Mucosa of stomach (tissue), 1 donor: ENCODE results near the gene SH3BP2.
"Not testable (repeated sequence)": the region's sequence is repeated elsewhere in the genome, so short reads cannot be mapped to it uniquely, and the experiment has no call there.

Experiments
- H3K27me3 ChIP-seq: one replicate; pipeline ENCODE4 v1.7.0; 2013; ENCODE audit warnings: mild to moderate bottlenecking, low read length; ENCODE audit not compliant: control insufficient read depth, insufficient read depth
- H3K36me3 ChIP-seq: one replicate; pipeline ENCODE4 v1.7.0; 2013; ENCODE audit warnings: low read length; ENCODE audit not compliant: control insufficient read depth, insufficient read depth
- H3K4me1 ChIP-seq: one replicate; pipeline ENCODE4 v1.7.0; 2013; ENCODE audit warnings: mild to moderate bottlenecking, low read length; ENCODE audit not compliant: control insufficient read depth, insufficient read depth
- H3K4me3 ChIP-seq: one replicate; pipeline ENCODE4 v1.7.0; 2013; ENCODE audit warnings: low read length
- H3K9ac ChIP-seq: one replicate; pipeline ENCODE4 v1.7.0; 2013; ENCODE audit warnings: mild to moderate bottlenecking, low read length, moderate library complexity
- H3K9me3 ChIP-seq: one replicate; pipeline ENCODE4 v1.7.0; 2013; ENCODE audit warnings: mild to moderate bottlenecking, low read length, moderate library complexity; ENCODE audit not compliant: control insufficient read depth
- donor health status: Pancreatic carcinoma.

Gene SH3BP2

GRCh38 chr4:2754848-2755819, 37.8 kb upstream of the SH3BP2 start:
- peak overlapping the region; percentile 76 for H3K9ac ChIP-seq
- no peaks in the 10 kb centered on the region for H3K9me3 ChIP-seq
- peak overlapping the region; percentile 45 for H3K4me3 ChIP-seq
- H3K36me3 ChIP-seq = no peaks in the 10 kb centered on the region
- H3K4me1 ChIP-seq = peaks cover 43% of the 10 kb centered on the region
- H3K27me3 ChIP-seq = no peaks in the 10 kb centered on the region

GRCh38 chr4:2755821-2756690, 36.8 kb upstream of the SH3BP2 start, which contains the start of gene TNIP2:
TSS of gene TNIP2 (minus strand) at chr4:2756336. CDS start at chr4:2756289, 47 bp downstream.
- peak within 1 kb of the TSS; percentile 45 for H3K4me3 ChIP-seq
- peaks cover 44% of the 10 kb centered on the region for H3K4me1 ChIP-seq
- no peaks in the 10 kb centered on the region for H3K9me3 ChIP-seq
- H3K9ac ChIP-seq = peak within 1 kb of the TSS; percentile 76
- no peaks in the 10 kb centered on the region for H3K27me3 ChIP-seq
- H3K36me3 ChIP-seq = no peaks in the 10 kb centered on the region

GRCh38 chr4:2756691-2757350, 36.1 kb upstream of the SH3BP2 start:
- no peaks in the 10 kb centered on the region for H3K9me3 ChIP-seq
- peaks cover 50% of the 10 kb centered on the region for H3K4me1 ChIP-seq
- H3K4me3 ChIP-seq = no peak overlapping the region
- H3K27me3 ChIP-seq = no peaks in the 10 kb centered on the region
- H3K9ac ChIP-seq = peak overlapping the region; percentile 69
- no peaks in the 10 kb centered on the region for H3K36me3 ChIP-seq

GRCh38 chr4:2757426-2757825, 35.5 kb upstream of the SH3BP2 start:
- H3K27me3 ChIP-seq = no peaks in the 10 kb centered on the region
- H3K9me3 ChIP-seq = no peaks in the 10 kb centered on the region
- no peak overlapping the region for H3K4me3 ChIP-seq
- H3K9ac ChIP-seq = no peak overlapping the region
- peaks cover 54% of the 10 kb centered on the region for H3K4me1 ChIP-seq
- no peaks in the 10 kb centered on the region for H3K36me3 ChIP-seq

GRCh38 chr4:2761035-2761923, 31.6 kb upstream of the SH3BP2 start:
- H3K9me3 ChIP-seq = no peaks in the 10 kb centered on the region
- H3K4me3 ChIP-seq = no peak overlapping the region
- no peaks in the 10 kb centered on the region for H3K27me3 ChIP-seq
- H3K36me3 ChIP-seq = no peaks in the 10 kb centered on the region
- H3K9ac ChIP-seq = peak overlapping the region; percentile 72
- peaks cover 44% of the 10 kb centered on the region for H3K4me1 ChIP-seq

- H3K9ac ChIP-seq = peak overlapping the region; percentile 72
- H3K27me3 ChIP-seq = no peaks in the 10 kb centered on the region
- H3K4me3 ChIP-seq = no peak overlapping the region
- no peaks in the 10 kb centered on the region for H3K36me3 ChIP-seq
- no peaks in the 10 kb centered on the region for H3K9me3 ChIP-seq
- peaks cover 38% of the 10 kb centered on the region for H3K4me1 ChIP-seq
Observed at GRCh38 chr4:2762048-2762447, 30.8 kb upstream of the SH3BP2 start.

GRCh38 chr4:2762486-2763370, 30.2 kb upstream of the SH3BP2 start:
- peaks cover 32% of the 10 kb centered on the region for H3K4me1 ChIP-seq
- H3K4me3 ChIP-seq, H3K36me3 ChIP-seq, H3K9ac ChIP-seq, H3K9me3 ChIP-seq, H3K27me3 ChIP-seq: not testable (repeated sequence)

- Histone ChIP-seq H3K36me3 (no peaks in the 10 kb centered on the region), H3K9ac (peak overlapping the region; percentile 57), H3K27me3 (no peaks in the 10 kb centered on the region), H3K9me3 (no peaks in the 10 kb centered on the region), H3K4me1 (peaks cover 32% of the 10 kb centered on the region), H3K4me3 (no peak overlapping the region)
Observed at GRCh38 chr4:2763511-2763967, 29.3 kb upstream of the SH3BP2 start.

- no peak overlapping the region for H3K4me3 ChIP-seq
- H3K9ac ChIP-seq = no peak overlapping the region
- H3K36me3 ChIP-seq = no peaks in the 10 kb centered on the region
- no peaks in the 10 kb centered on the region for H3K9me3 ChIP-seq
- peaks cover 20% of the 10 kb centered on the region for H3K4me1 ChIP-seq
- no peaks in the 10 kb centered on the region for H3K27me3 ChIP-seq
Observed at GRCh38 chr4:2765832-2766526, 26.9 kb upstream of the SH3BP2 start.
